H9 (cell line): ENCODE measurements around the gene HS3ST3B1. TPM values are rescaled to one million over a fixed set of nuclear protein-coding genes. Genes with fewer than 3 reads are reported as not detected.
A peak's percentile ranks its signal among the peaks of the same experiment; 100 is the strongest.

Experiments used
- DNase-seq: peaks from one replicate; pipeline ENCODE4 v3.0.0-alpha.2; 2017
- H2AFZ ChIP-seq: one replicate; pipeline ENCODE4 v1.6.1; 2013; ENCODE audit warnings: mild to moderate bottlenecking, low read length, control low read depth, moderate library complexity
- H2AK5ac ChIP-seq: 2 replicates; pipeline ENCODE4 v1.6.1; 2013; ENCODE audit warnings: low read length, control low read depth, mixed read lengths; ENCODE audit not compliant: insufficient read length
- H2BK120ac ChIP-seq: one replicate; pipeline ENCODE4 v1.6.1; 2013; ENCODE audit warnings: low read depth, mild to moderate bottlenecking, low read length, control low read depth, inconsistent platforms; ENCODE audit not compliant: poor library complexity, severe bottlenecking
- H2BK12ac ChIP-seq: 2 replicates; pipeline ENCODE4 v1.6.1; 2013; ENCODE audit warnings: low read length, control low read depth, mixed read lengths, low read depth; ENCODE audit not compliant: insufficient read length
- H2BK15ac ChIP-seq: 2 replicates; pipeline ENCODE4 v1.6.1; 2013; ENCODE audit warnings: low read depth, low read length, control low read depth
- H2BK20ac ChIP-seq: one replicate; pipeline ENCODE4 v1.6.1; 2013; ENCODE audit warnings: low read depth, mild to moderate bottlenecking, low read length, control low read depth, inconsistent platforms; ENCODE audit not compliant: poor library complexity, severe bottlenecking
- H2BK5ac ChIP-seq: 2 replicates; pipeline ENCODE4 v1.6.1; 2013; ENCODE audit warnings: low read length, control low read depth, mixed read lengths; ENCODE audit not compliant: insufficient read length
- H3K14ac ChIP-seq: 2 replicates; pipeline ENCODE4 v1.6.1; 2013; ENCODE audit warnings: low read length, control low read depth; ENCODE audit not compliant: insufficient read depth
- H3K18ac ChIP-seq: 2 replicates; pipeline ENCODE4 v1.6.1; 2013; ENCODE audit warnings: low read depth, mild to moderate bottlenecking, mixed read lengths, low read length, control low read depth; ENCODE audit not compliant: insufficient read length
- H3K23ac ChIP-seq: 2 replicates; pipeline ENCODE4 v1.6.1; 2013; ENCODE audit warnings: low read length, control low read depth, mixed read lengths, low read depth; ENCODE audit not compliant: insufficient read length
- H3K23me2 ChIP-seq: 2 replicates; pipeline ENCODE4 v1.6.1; 2013; ENCODE audit warnings: low read depth, mild to moderate bottlenecking, mixed read lengths, low read length, control low read depth; ENCODE audit not compliant: insufficient read length, poor library complexity, severe bottlenecking
- H3K27ac ChIP-seq: 2 replicates; pipeline ENCODE4 v1.5.1; 2013; ENCODE audit warnings: low read length, control low read depth, mixed read lengths, low read depth; ENCODE audit not compliant: insufficient read length
- H3K27me3 ChIP-seq: 2 replicates; pipeline ENCODE4 v1.6.1; 2013; ENCODE audit warnings: low read length, control low read depth, inconsistent platforms; ENCODE audit not compliant: insufficient read depth
- H3K4ac ChIP-seq: 2 replicates; pipeline ENCODE4 v1.6.1; 2013; ENCODE audit warnings: low read depth, mild to moderate bottlenecking, control low read depth, inconsistent platforms, low read length, moderate library complexity
- H3K4me1 ChIP-seq: 2 replicates; pipeline ENCODE4 v1.6.1; 2013; ENCODE audit warnings: low read length, control low read depth, inconsistent platforms; ENCODE audit not compliant: insufficient read depth
- H3K4me2 ChIP-seq: 2 replicates; pipeline ENCODE4 v1.6.1; 2013; ENCODE audit warnings: low read length, control low read depth, mixed read lengths; ENCODE audit not compliant: insufficient read length, insufficient read depth
- H3K56ac ChIP-seq: 2 replicates; pipeline ENCODE4 v1.6.1; 2013; ENCODE audit warnings: low read depth, mild to moderate bottlenecking, mixed read lengths, low read length, control low read depth; ENCODE audit not compliant: insufficient read length
- H3K79me1 ChIP-seq: 2 replicates; pipeline ENCODE4 v1.6.1; 2013; ENCODE audit warnings: low read depth, mild to moderate bottlenecking, moderate library complexity, low read length, control low read depth, inconsistent platforms; ENCODE audit not compliant: insufficient read depth, poor library complexity, severe bottlenecking
- H3K79me2 ChIP-seq: 2 replicates; pipeline ENCODE4 v1.6.1; 2013; ENCODE audit warnings: low read length, control low read depth, inconsistent platforms; ENCODE audit not compliant: insufficient read depth
- H3K9ac ChIP-seq: 2 replicates; pipeline ENCODE4 v1.6.1; 2013; ENCODE audit warnings: low read length, control low read depth, mixed read lengths; ENCODE audit not compliant: insufficient read length; ENCODE audit errors: extremely low read depth
- H3K9me3 ChIP-seq: one replicate; pipeline ENCODE4 v1.6.1; 2013; ENCODE audit warnings: low read depth, low read length, inconsistent platforms; ENCODE audit not compliant: control insufficient read depth
- H3T11ph ChIP-seq: one replicate; pipeline ENCODE4 v1.6.1; 2013; ENCODE audit warnings: mild to moderate bottlenecking, low read length, control low read depth, inconsistent platforms
- H4K20me1 ChIP-seq: one replicate; pipeline ENCODE4 v1.6.1; 2013; ENCODE audit not compliant: control insufficient read depth, insufficient read length, insufficient read depth
- H4K5ac ChIP-seq: 2 replicates; pipeline ENCODE4 v1.6.1; 2013; ENCODE audit warnings: low read depth, mild to moderate bottlenecking, mixed read lengths, low read length, control low read depth; ENCODE audit not compliant: insufficient read length
- H4K8ac ChIP-seq: replicated peaks from 2 replicates; pipeline ENCODE4 v1.6.1; 2013; ENCODE audit warnings: low read length, control low read depth, mixed read lengths, low read depth; ENCODE audit not compliant: insufficient read length
- H4K91ac ChIP-seq: 2 replicates; pipeline ENCODE4 v1.6.1; 2013; ENCODE audit warnings: low read depth, mild to moderate bottlenecking, moderate library complexity, mixed read lengths, low read length, control low read depth; ENCODE audit not compliant: insufficient read length
- H3K27ac Mint-ChIP-seq, 3 experiments: 2 replicates in 2 of 3; 3 replicates in 1 of 3; pipeline ENCODE4 v1.8.0; 2020 to 2021; ENCODE audit warnings: mixed read lengths in 3 of 3, mild to moderate bottlenecking in 1 of 3, moderate library complexity in 1 of 3
- H3K27me3 Mint-ChIP-seq: 2 replicates; pipeline ENCODE4 v1.8.0; 2021; ENCODE audit warnings: low read depth, mild to moderate bottlenecking, moderate library complexity, mixed read lengths
- H3K36me3 Mint-ChIP-seq, 3 experiments: 2 replicates in 2 of 3; 3 replicates in 1 of 3; pipeline ENCODE4 v1.8.0; 2020 to 2021; ENCODE audit warnings: low read depth in 3 of 3, mixed read lengths in 3 of 3; ENCODE audit not compliant: insufficient read depth in 1 of 3
- H3K4me1 Mint-ChIP-seq, 2 experiments: 2 replicates each; pipeline ENCODE4 v1.8.0; 2020; ENCODE audit warnings: mixed read lengths in 2 of 2
- H3K4me3 Mint-ChIP-seq, 2 experiments: 2 replicates in 1 of 2; 3 replicates in 1 of 2; pipeline ENCODE4 v1.8.0; 2020 to 2021; ENCODE audit warnings: mild to moderate bottlenecking in 2 of 2, mixed read lengths in 2 of 2, moderate library complexity in 1 of 2
- H3K9me3 Mint-ChIP-seq, 2 experiments: 2 replicates in 1 of 2; 3 replicates in 1 of 2; pipeline ENCODE4 v1.8.0; 2020; ENCODE audit warnings: mild to moderate bottlenecking in 2 of 2, mixed read lengths in 2 of 2, moderate library complexity in 1 of 2
- WGBS: extraction: QIAGEN DNeasy Blood & Tissue Kit; methylation state at CpG from one replicate; pipeline ENCODE4 v1.1.7; 2013; ENCODE audit warnings: missing lambda C conversion rate, low lambda C conversion rate, mixed read lengths; ENCODE audit not compliant: insufficient read length; ENCODE audit errors: extremely low coverage; 5-methylcytosine and 5-hydroxymethylcytosine counted together
- total RNA-seq: library from RNA; stranded (reverse); gene quantifications from 2 replicates; pipeline ENCODE4 v1.2.1, GENCODE V29; 2021
- TF ChIP-seq, protein P1 (sequence below): fragments of 200-600 bp; sonication (generic); conservative IDR thresholded peaks from 3 replicates; pipeline ENCODE4 v1.8.0; 2021; ENCODE audit warnings: antibody characterized with exemption, mild to moderate bottlenecking

HS3ST3B1 gene
- total RNA-seq, 1 experiment from 2014 or later: 2.8 TPM

DNA sequence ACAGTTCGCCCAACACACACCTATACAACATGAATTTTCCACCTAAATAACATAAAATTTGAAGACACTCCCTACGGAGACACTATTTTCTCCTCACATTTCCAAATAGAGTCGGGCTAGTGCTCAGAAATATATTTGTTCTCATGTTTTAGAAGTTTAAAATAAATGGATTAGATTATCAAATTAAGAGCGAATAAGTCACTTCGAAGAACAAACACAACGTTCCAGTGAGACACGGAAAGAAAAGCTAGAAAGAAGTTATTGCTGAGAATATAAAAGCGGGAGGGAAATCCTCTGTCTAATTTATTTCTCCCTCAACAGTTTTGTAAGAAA is 2.0 kb upstream of the HS3ST3B1 start:
- Histone ChIP-seq H3K23me2 (peaks cover 42% of the 10 kb centered on the region), H2BK20ac (no peak overlapping the region), H4K5ac (no peak overlapping the region), H2BK5ac (no peak overlapping the region), H4K8ac (no peak overlapping the region), H3K18ac (no peak overlapping the region), H3K23ac (no peak overlapping the region), H3K4me1 (peaks cover 6% of the 10 kb centered on the region; the same call in 1 of the 2 replicates), H3K79me2 (no peaks in the 10 kb centered on the region; the same call in 1 of the 2 replicates), H2AK5ac (no peak overlapping the region), H3K56ac (no peak overlapping the region), H3T11ph (no peak overlapping the region), H3K9ac (no peak overlapping the region), H2BK120ac (no peak overlapping the region), H3K79me1 (no peaks in the 10 kb centered on the region), H4K91ac (no peak overlapping the region), H3K27ac (no peak overlapping the region), H2BK15ac (no peak overlapping the region), H3K9me3 (no peaks in the 10 kb centered on the region), H2AFZ (no peak overlapping the region), H2BK12ac (no peak overlapping the region), H3K4ac (no peak overlapping the region), H3K4me2 (peak overlapping the region; percentile 94), H3K27me3 (peaks cover 63% of the 10 kb centered on the region), H3K14ac (no peak overlapping the region), H4K20me1 (peaks cover 3% of the 10 kb centered on the region)
- TF ChIP-seq, protein P1, sequence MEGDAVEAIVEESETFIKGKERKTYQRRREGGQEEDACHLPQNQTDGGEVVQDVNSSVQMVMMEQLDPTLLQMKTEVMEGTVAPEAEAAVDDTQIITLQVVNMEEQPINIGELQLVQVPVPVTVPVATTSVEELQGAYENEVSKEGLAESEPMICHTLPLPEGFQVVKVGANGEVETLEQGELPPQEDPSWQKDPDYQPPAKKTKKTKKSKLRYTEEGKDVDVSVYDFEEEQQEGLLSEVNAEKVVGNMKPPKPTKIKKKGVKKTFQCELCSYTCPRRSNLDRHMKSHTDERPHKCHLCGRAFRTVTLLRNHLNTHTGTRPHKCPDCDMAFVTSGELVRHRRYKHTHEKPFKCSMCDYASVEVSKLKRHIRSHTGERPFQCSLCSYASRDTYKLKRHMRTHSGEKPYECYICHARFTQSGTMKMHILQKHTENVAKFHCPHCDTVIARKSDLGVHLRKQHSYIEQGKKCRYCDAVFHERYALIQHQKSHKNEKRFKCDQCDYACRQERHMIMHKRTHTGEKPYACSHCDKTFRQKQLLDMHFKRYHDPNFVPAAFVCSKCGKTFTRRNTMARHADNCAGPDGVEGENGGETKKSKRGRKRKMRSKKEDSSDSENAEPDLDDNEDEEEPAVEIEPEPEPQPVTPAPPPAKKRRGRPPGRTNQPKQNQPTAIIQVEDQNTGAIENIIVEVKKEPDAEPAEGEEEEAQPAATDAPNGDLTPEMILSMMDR: no peak
- Mint-ChIP-seq H3K9me3 (peaks cover 0 to 2% of the 10 kb centered on the region in 2 experiments; a peak in 1 of 5 replicates), H3K27me3 (peaks cover 93% of the 10 kb centered on the region), H3K4me3 (peak overlapping the region; percentile 64 to 92), H3K4me1 (peaks cover 44 to 47% of the 10 kb centered on the region in 2 experiments), H3K27ac (no peak overlapping the region), H3K36me3 (no peaks in the 10 kb centered on the region; a peak in 1 of 7 replicates)
- DNase-seq: no peak
- no CpG with 5 or more reads among the region's 8 CpGs for WGBS
